CD14-positive monocyte (primary cell): Measurements from ENCODE around the gene STXBP6. TPM values are rescaled to one million over a fixed set of nuclear protein-coding genes. Genes with fewer than 3 reads are reported as not detected.

Source experiments
- DNase-seq, 3 donors: peaks; one replicate each; pipeline ENCODE4 v3.0.0-alpha.2; 2011 to 2022
- H2AFZ ChIP-seq: 2 replicates; pipeline ENCODE4 v1.6.0; 2012; ENCODE audit warnings: mild to moderate bottlenecking, low read depth, low read length, inconsistent platforms; ENCODE audit not compliant: insufficient read depth, poor library complexity, severe bottlenecking
- H3K27ac ChIP-seq, 2 donors: 1 replicate in 1 of 2; 2 replicates in 1 of 2; pipeline ENCODE4 v1.5.1; 2012 to 2013; ENCODE audit warnings: low read length in 2 of 2, control low read depth in 1 of 2, inconsistent platforms in 1 of 2, low read depth in 1 of 2, mild to moderate bottlenecking in 1 of 2
- H3K27me3 ChIP-seq, 2 donors: one replicate each; pipeline versions ENCODE4 v1.6.0 to v1.6.1; 2011 to 2013; ENCODE audit warnings: low read length in 2 of 2; ENCODE audit not compliant: control insufficient read depth in 2 of 2, insufficient read depth in 2 of 2
- H3K36me3 ChIP-seq, 2 donors: replicated peaks in 1 of 2; 1 replicate in 1 of 2; 2 replicates in 1 of 2; pipeline versions ENCODE4 v1.5.1 to v1.6.1; 2012 to 2013; ENCODE audit warnings: low read length in 2 of 2, control low read depth in 1 of 2, inconsistent platforms in 1 of 2, mild to moderate bottlenecking in 1 of 2; ENCODE audit not compliant: insufficient read depth in 2 of 2, control insufficient read depth in 1 of 2
- H3K4me1 ChIP-seq, 2 donors: 1 replicate in 1 of 2; 2 replicates in 1 of 2; pipeline versions ENCODE4 v1.5.1 to v1.6.1; 2012 to 2013; ENCODE audit warnings: low read length in 2 of 2, control low read depth in 1 of 2, inconsistent platforms in 1 of 2, mild to moderate bottlenecking in 1 of 2, moderate library complexity in 1 of 2; ENCODE audit not compliant: insufficient read depth in 2 of 2, control insufficient read depth in 1 of 2
- H3K4me2 ChIP-seq: replicated peaks from 2 replicates; pipeline ENCODE3; 2012; ENCODE audit warnings: low read length, moderate library complexity, mild to moderate bottlenecking; ENCODE audit not compliant: poor library complexity, severe bottlenecking; ENCODE audit errors: extremely low read depth
- H3K4me3 ChIP-seq, 3 experiments: fragments of 200-600 bp in 1 of 3; sonication (generic) in 1 of 3; replicated peaks in 1 of 3; 1 replicate in 2 of 3; 2 replicates in 1 of 3; pipeline ENCODE4 v1.5.1; 2011 to 2013; ENCODE audit warnings: low read length in 3 of 3, mild to moderate bottlenecking in 3 of 3, control low read depth in 2 of 3, low read depth in 2 of 3, inconsistent platforms in 1 of 3, moderate library complexity in 1 of 3
- H3K79me2 ChIP-seq: 2 replicates; pipeline ENCODE4 v1.6.0; 2012; ENCODE audit warnings: mild to moderate bottlenecking, control low read depth, inconsistent platforms, low read length, moderate library complexity; ENCODE audit not compliant: insufficient read depth
- H3K9ac ChIP-seq: 2 replicates; pipeline ENCODE4 v1.6.0; 2017; ENCODE audit warnings: low read length, mild to moderate bottlenecking; ENCODE audit not compliant: insufficient read depth, poor library complexity, severe bottlenecking
- H3K9me3 ChIP-seq, 2 donors: replicated peaks in 1 of 2; 1 replicate in 1 of 2; 2 replicates in 1 of 2; pipeline versions ENCODE4 v1.5.1 to v1.6.1; 2012 to 2013; ENCODE audit warnings: low read length in 2 of 2, control low read depth in 1 of 2; ENCODE audit not compliant: control insufficient read depth in 1 of 2, insufficient read depth in 1 of 2
- H4K20me1 ChIP-seq: 2 replicates; pipeline ENCODE4 v1.6.0; 2012; ENCODE audit warnings: mild to moderate bottlenecking, low read length, control low read depth, moderate library complexity; ENCODE audit not compliant: insufficient read depth
- H3K27ac Mint-ChIP-seq, 7 donors: one replicate each; pipeline ENCODE4 v1.8.0; 2020; ENCODE audit warnings: mild to moderate bottlenecking in 7 of 7, mixed read lengths in 7 of 7, moderate library complexity in 6 of 7, inconsistent platforms in 2 of 7
- H3K27me3 Mint-ChIP-seq, 3 donors: one replicate each; pipeline ENCODE4 v1.8.0; 2021 to 2022; ENCODE audit warnings: low read depth in 3 of 3, mild to moderate bottlenecking in 3 of 3, mixed read lengths in 3 of 3, moderate library complexity in 3 of 3, inconsistent platforms in 1 of 3
- H3K36me3 Mint-ChIP-seq, 2 donors: one replicate each; pipeline ENCODE4 v1.8.0; 2020; ENCODE audit warnings: mixed read lengths in 2 of 2, inconsistent platforms in 1 of 2, mild to moderate bottlenecking in 1 of 2
- H3K4me1 Mint-ChIP-seq: one replicate; pipeline ENCODE4 v1.8.0; 2020; ENCODE audit warnings: mild to moderate bottlenecking, mixed read lengths
- H3K4me3 Mint-ChIP-seq, 2 donors: one replicate each; pipeline ENCODE4 v1.8.0; 2020; ENCODE audit warnings: mild to moderate bottlenecking in 2 of 2, mixed read lengths in 2 of 2, moderate library complexity in 1 of 2
- H3K9me3 Mint-ChIP-seq, 7 donors: one replicate each; pipeline ENCODE4 v1.8.0; 2020 to 2022; ENCODE audit warnings: mixed read lengths in 7 of 7, mild to moderate bottlenecking in 6 of 7, moderate library complexity in 6 of 7, inconsistent platforms in 2 of 7
- WGBS: methylation state at CpG from one replicate; pipeline ENCODE4 v1.1.5; 2013; ENCODE audit warnings: missing lambda C conversion rate; ENCODE audit not compliant: insufficient coverage; 5-methylcytosine and 5-hydroxymethylcytosine counted together
- intact Hi-C, 2 donors: fragments of 100-400 bp; cut with micrococcal nuclease; formaldehyde crosslinking; loops; one replicate each; pipeline versions ENCODE4 v1.15.0 to v1.15.1; 2023
- polyA plus RNA-seq, 3 donors: library from polyadenylated mRNA; depleted of rRNA in 1 of 3; unstranded in 2 of 3; stranded (reverse) in 1 of 3; fragments of 300-500 nt in 2 of 3; fragments of >200 nt in 1 of 3; fragmentation: Illumina TruSeq in 2 of 3; gene quantifications; 1 replicate in 2 of 3; 2 replicates in 1 of 3; pipeline ENCODE4 v1.2.3, GENCODE V29; 2012 to 2021
- TF ChIP-seq, protein P1 (sequence below): fragments of 200-600 bp; IDR thresholded peaks from one replicate; pipeline ENCODE4 v1.8.0; 2022; ENCODE audit warnings: antibody characterized with exemption, mild to moderate bottlenecking

STXBP6 gene
- polyA plus RNA-seq, 3 donors, result 0.05 to 0.25 (median 0.08) TPM

DNA sequence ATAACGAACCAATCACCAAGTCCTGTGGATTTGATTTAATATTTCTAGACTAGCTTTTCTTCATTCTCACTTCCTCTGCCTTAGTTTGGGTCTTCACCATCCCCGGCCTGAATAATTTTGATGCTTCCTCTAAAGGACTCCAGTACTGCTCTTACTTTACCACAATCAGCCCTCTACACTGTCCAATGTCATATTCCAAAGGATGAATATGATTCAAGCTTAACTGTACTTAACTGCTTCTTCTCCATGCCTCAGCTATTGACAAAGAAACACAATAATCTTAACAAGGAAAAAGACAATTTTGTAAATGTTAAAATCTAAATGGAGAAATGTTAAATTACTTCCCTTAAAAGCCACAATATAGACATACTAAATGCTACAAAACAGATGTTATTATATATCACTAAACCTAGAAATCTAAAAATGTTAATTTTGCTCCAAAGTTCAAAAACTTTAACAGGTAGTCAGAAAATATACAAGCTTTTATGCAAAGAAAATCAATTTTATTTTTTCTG lies 70.2 kb downstream of the STXBP6 start:
- no peaks in the 10 kb centered on the region for H3K27me3 ChIP-seq
- H4K20me1 ChIP-seq, result no peaks in the 10 kb centered on the region
- H3K27ac ChIP-seq, result no peak overlapping the region
- no peak overlapping the region for H3K9ac ChIP-seq
- H3K4me3 ChIP-seq, result no peak overlapping the region
- DNase-seq, result no peak
- TF ChIP-seq, protein P1, sequence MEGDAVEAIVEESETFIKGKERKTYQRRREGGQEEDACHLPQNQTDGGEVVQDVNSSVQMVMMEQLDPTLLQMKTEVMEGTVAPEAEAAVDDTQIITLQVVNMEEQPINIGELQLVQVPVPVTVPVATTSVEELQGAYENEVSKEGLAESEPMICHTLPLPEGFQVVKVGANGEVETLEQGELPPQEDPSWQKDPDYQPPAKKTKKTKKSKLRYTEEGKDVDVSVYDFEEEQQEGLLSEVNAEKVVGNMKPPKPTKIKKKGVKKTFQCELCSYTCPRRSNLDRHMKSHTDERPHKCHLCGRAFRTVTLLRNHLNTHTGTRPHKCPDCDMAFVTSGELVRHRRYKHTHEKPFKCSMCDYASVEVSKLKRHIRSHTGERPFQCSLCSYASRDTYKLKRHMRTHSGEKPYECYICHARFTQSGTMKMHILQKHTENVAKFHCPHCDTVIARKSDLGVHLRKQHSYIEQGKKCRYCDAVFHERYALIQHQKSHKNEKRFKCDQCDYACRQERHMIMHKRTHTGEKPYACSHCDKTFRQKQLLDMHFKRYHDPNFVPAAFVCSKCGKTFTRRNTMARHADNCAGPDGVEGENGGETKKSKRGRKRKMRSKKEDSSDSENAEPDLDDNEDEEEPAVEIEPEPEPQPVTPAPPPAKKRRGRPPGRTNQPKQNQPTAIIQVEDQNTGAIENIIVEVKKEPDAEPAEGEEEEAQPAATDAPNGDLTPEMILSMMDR, result no peak
- no peaks in the 10 kb centered on the region for H3K79me2 ChIP-seq
- H3K36me3 ChIP-seq, result no peaks in the 10 kb centered on the region
- peaks cover under 1 to 4% of the 10 kb centered on the region in 2 donors for H3K4me1 ChIP-seq
- 20% methylated on average over 2 of the region's 2 CpGs for WGBS
- H3K4me3 Mint-ChIP-seq, result no peak overlapping the region
- no peaks in the 10 kb centered on the region for H3K36me3 Mint-ChIP-seq
- H3K4me1 Mint-ChIP-seq, result peaks cover 9% of the 10 kb centered on the region
- intact Hi-C loops, result no loop called here
- no peaks in the 10 kb centered on the region for H3K9me3 Mint-ChIP-seq
- H2AFZ ChIP-seq, result no peak overlapping the region
- H3K9me3 ChIP-seq, result no peaks in the 10 kb centered on the region
- peaks cover 0 to 4% (median 0%) of the 10 kb centered on the region in 3 donors for H3K27me3 Mint-ChIP-seq
- H3K4me2 ChIP-seq, result no peak overlapping the region
- H3K27ac Mint-ChIP-seq, result peak overlapping the region in 1 of 7 donors; percentile 59

DNA sequence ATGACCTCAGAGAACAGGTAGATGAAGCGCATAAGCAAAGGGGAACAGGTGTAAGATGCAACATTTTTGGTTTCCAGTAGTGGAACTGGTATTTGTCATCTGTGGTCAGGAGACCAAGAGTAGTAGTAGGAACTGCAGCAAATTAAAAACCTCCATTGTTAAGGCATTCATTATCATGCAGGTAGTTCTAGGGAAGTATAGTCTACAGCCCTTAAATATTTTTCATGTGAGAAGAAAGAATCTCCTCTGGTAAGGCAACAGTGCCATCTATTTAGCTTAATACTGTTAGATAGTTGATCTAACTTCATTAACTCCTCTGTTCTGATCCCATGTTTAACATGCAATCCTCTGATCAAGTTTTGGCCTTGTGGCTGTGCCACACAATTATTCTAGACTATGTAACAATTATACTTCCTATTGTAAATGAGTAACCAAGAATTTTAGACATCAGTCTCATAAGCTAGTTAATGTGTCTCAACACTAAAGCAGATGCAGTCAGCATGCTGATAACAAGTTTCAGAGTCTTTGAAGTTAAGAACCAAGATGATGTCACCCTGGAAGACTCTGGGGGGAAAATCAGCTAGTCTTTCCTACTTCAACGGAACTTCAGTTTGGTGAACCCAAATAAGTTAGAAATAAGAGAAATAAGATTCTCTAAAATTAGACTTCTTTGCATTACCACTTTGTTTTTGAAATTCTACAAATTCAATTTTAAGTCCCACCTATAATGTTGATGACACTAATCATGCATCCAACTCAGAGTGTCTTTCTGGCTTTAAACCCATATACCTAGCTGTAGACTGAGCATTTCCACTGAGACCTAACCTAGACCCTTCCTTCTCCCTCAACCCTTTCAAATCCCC lies 70.9 kb downstream of the STXBP6 start:
- H2AFZ ChIP-seq, result no peak overlapping the region
- Mint-ChIP-seq H3K4me3 (no peak overlapping the region), H3K36me3 (no peaks in the 10 kb centered on the region), H3K27ac (no peak overlapping the region), H3K27me3 (peaks cover 0 to 3% (median 0%) of the 10 kb centered on the region in 3 donors), H3K4me1 (peaks cover 5% of the 10 kb centered on the region), H3K9me3 (no peaks in the 10 kb centered on the region)
- no peaks in the 10 kb centered on the region for H4K20me1 ChIP-seq
- no peaks in the 10 kb centered on the region for H3K27me3 ChIP-seq
- H3K4me3 ChIP-seq, result no peak overlapping the region
- intact Hi-C loops, result no loop called here
- no peaks in the 10 kb centered on the region for H3K79me2 ChIP-seq
- WGBS, result 100% methylated on average over 1 of the region's 2 CpGs
- no peak overlapping the region for H3K4me2 ChIP-seq
- no peak overlapping the region for H3K9ac ChIP-seq
- H3K27ac ChIP-seq, result no peak overlapping the region
- TF ChIP-seq, protein P1, result no peak
- peaks cover 0 to 2% of the 10 kb centered on the region in 2 donors for H3K4me1 ChIP-seq
- no peak for DNase-seq
- H3K36me3 ChIP-seq, result no peaks in the 10 kb centered on the region
- H3K9me3 ChIP-seq, result no peaks in the 10 kb centered on the region
